Mucosa of descending colon (tissue), 3 donors: Measurements from ENCODE around the gene SSH2. TPM values are rescaled to one million over a fixed set of nuclear protein-coding genes. Genes with fewer than 3 reads are reported as not detected.

ENCODE experiments used
- ATAC-seq: fragments of 200-7000 bp; cut with Tn5 transposase; one replicate; pipeline ENCODE4 v1.9.1; 2020; ENCODE audit warnings: mild to moderate bottlenecking, moderate library complexity
- DNase-seq, 3 donors: peaks; one replicate each; pipeline ENCODE4 v3.0.0-alpha.2; 2020
- H3K36me3 ChIP-seq: fragments of 200-600 bp; one replicate; pipeline ENCODE4 v1.8.0; 2021; ENCODE audit warnings: low read depth, mild to moderate bottlenecking
- H3K4me1 ChIP-seq: fragments of 200-600 bp; one replicate; pipeline ENCODE4 v1.8.0; 2021; ENCODE audit warnings: low read depth, mild to moderate bottlenecking
- H3K4me3 ChIP-seq: fragments of 200-600 bp; one replicate; pipeline ENCODE4 v1.8.0; 2021; ENCODE audit warnings: mild to moderate bottlenecking
- H3K9me3 ChIP-seq: fragments of 200-600 bp; one replicate; pipeline ENCODE4 v1.8.0; 2021; ENCODE audit warnings: mild to moderate bottlenecking
- CTCF ChIP-seq: fragments of 200-600 bp; IDR thresholded peaks from one replicate; pipeline ENCODE4 v1.8.0; 2022; ENCODE audit warnings: antibody characterized with exemption, mild to moderate bottlenecking
- intact Hi-C, 2 donors: fragments of 100-400 bp; cut with DNase I in 1 of 2; cut with micrococcal nuclease in 1 of 2; formaldehyde crosslinking; loops; one replicate each; pipeline versions ENCODE4 v1.11.0 to v1.11.1; 2022; cut with DNase I, micrococcal nuclease
- total RNA-seq, 3 donors: library from RNA; stranded (reverse); fragmentation: NEBNext Ultra II Directional in 2 of 3; extraction: Animal tissue kit (Norgen Biotek cat#: 25700) in 2 of 3; gene quantifications; one replicate each; pipeline versions ENCODE4 v1.2.1 to v1.2.4, GENCODE V29; 2021 to 2023
- donor health status: DM: no; HTN: no; CAD: no; lungs with moderate emphysema.
- donor health status: DM: no; HTN: no; CAD: no.
- donor health status: DM: no; HTN: yes; CAD: no.

SSH2 gene
- total RNA-seq, 3 donors from 2014 or later, result 32.1 to 47.8 (median 40.8) TPM

GRCh38 chr17:29749045-29749825 is 180.8 kb downstream of the SSH2 start:
- ATAC-seq (no peak), DNase-seq (no peak)
- Histone ChIP-seq H3K4me3 (no peak overlapping the region), H3K4me1 (peaks cover 6% of the 10 kb centered on the region), H3K9me3 (no peaks in the 10 kb centered on the region), H3K36me3 (no peaks in the 10 kb centered on the region)
- no peak for TF ChIP-seq CTCF
- intact Hi-C loops, result no loop called here

GRCh38 chr17:29748400-29748799 is 181.6 kb downstream of the SSH2 start:
- ATAC-seq (no peak), DNase-seq (no peak)
- no peak overlapping the region for H3K4me3 ChIP-seq
- H3K9me3 ChIP-seq, result no peaks in the 10 kb centered on the region
- intact Hi-C loops, result no loop called here
- no peaks in the 10 kb centered on the region for H3K36me3 ChIP-seq
- peaks cover 6% of the 10 kb centered on the region for H3K4me1 ChIP-seq
- no peak for TF ChIP-seq CTCF

- Histone ChIP-seq H3K9me3 (no peaks in the 10 kb centered on the region), H3K4me3 (no peak overlapping the region), H3K36me3 (no peaks in the 10 kb centered on the region), H3K4me1 (peaks cover 6% of the 10 kb centered on the region)
- DNase-seq, result no peak
- intact Hi-C loops, result no loop called here
- ATAC-seq, result no peak
- TF ChIP-seq CTCF, result no peak
Measured at GRCh38 chr17:29747660-29748059, 182.4 kb downstream of the SSH2 start.

- no peaks in the 10 kb centered on the region for H3K9me3 ChIP-seq
- no peak for ATAC-seq
- no peaks in the 10 kb centered on the region for H3K36me3 ChIP-seq
- H3K4me3 ChIP-seq, result no peak overlapping the region
- TF ChIP-seq CTCF, result no peak
- intact Hi-C loops, result no loop called here
- peaks cover 6% of the 10 kb centered on the region for H3K4me1 ChIP-seq
- no peak for DNase-seq
Measured at GRCh38 chr17:29746669-29747068, 183.4 kb downstream of the SSH2 start.

- peaks cover 6% of the 10 kb centered on the region for H3K4me1 ChIP-seq
- H3K36me3 ChIP-seq, result no peaks in the 10 kb centered on the region
- H3K9me3 ChIP-seq, result no peaks in the 10 kb centered on the region
- no peak overlapping the region for H3K4me3 ChIP-seq
- intact Hi-C loops, result no loop called here
- DNase-seq, result no peak
- ATAC-seq, result no peak
- TF ChIP-seq CTCF, result no peak
Measured at GRCh38 chr17:29744121-29744520, 185.9 kb downstream of the SSH2 start.

GRCh38 chr17:29742210-29742513 is 187.9 kb downstream of the SSH2 start:
- ATAC-seq (no peak), DNase-seq (no peak)
- intact Hi-C loops, result no loop called here
- no peak for TF ChIP-seq CTCF
- H3K9me3 ChIP-seq, result no peaks in the 10 kb centered on the region
- no peaks in the 10 kb centered on the region for H3K36me3 ChIP-seq
- no peak overlapping the region for H3K4me3 ChIP-seq
- H3K4me1 ChIP-seq, result peaks cover 6% of the 10 kb centered on the region
